Neural cell (in vitro differentiated cells): Measurements from ENCODE around the gene ZNF507.
A peak's percentile ranks its signal among the peaks of the same experiment; 100 is the strongest.

Experiments used
- EP300 ChIP-seq: fragments of 450-650 bp; conservative IDR thresholded peaks from 2 replicates; pipeline ENCODE4 v1.6.1; 2014; ENCODE audit warnings: antibody characterized with exemption, mild to moderate bottlenecking, moderate library complexity; ENCODE audit not compliant: poor library complexity, severe bottlenecking
- EZH2 ChIP-seq: fragments of 200-600, 300-800 bp; shearing (Covaris generic), sonication (generic); IDR thresholded peaks from 2 replicates; pipeline ENCODE4 v1.6.1; 2014; ENCODE audit warnings: antibody characterized with exemption, low read length, borderline replicate concordance, mild to moderate bottlenecking; ENCODE audit not compliant: insufficient read depth, poor library complexity, severe bottlenecking
- MXI1 ChIP-seq: fragments of 450-650 bp; conservative IDR thresholded peaks from 2 replicates; pipeline ENCODE4 v1.6.1; 2014; ENCODE audit warnings: antibody characterized with exemption, mild to moderate bottlenecking; ENCODE audit not compliant: poor library complexity, severe bottlenecking
- POLR2AphosphoS5 ChIP-seq: IDR thresholded peaks from 2 replicates; pipeline ENCODE4 v1.6.1; 2012
- RAD21 ChIP-seq: fragments of 450-650 bp; conservative IDR thresholded peaks from 2 replicates; pipeline ENCODE4 v1.6.1; 2014; ENCODE audit warnings: antibody characterized with exemption, mild to moderate bottlenecking, moderate library complexity
- REST ChIP-seq: IDR thresholded peaks from 2 replicates; pipeline ENCODE4 v1.6.1; 2012; ENCODE audit warnings: borderline replicate concordance
- SMC3 ChIP-seq: fragments of 450-650 bp; conservative IDR thresholded peaks from 2 replicates; pipeline ENCODE4 v1.6.1; 2014; ENCODE audit warnings: antibody characterized with exemption, mild to moderate bottlenecking, moderate library complexity; ENCODE audit not compliant: poor library complexity
- TAF1 ChIP-seq: IDR thresholded peaks from 2 replicates; pipeline ENCODE4 v1.6.1; 2012; ENCODE audit warnings: low read depth
- TF ChIP-seq, protein P1 (sequence below): fragments of 450-650 bp; IDR thresholded peaks from 2 replicates; pipeline ENCODE4 v1.5.1; 2014; ENCODE audit warnings: antibody characterized with exemption, mild to moderate bottlenecking, moderate library complexity; ENCODE audit not compliant: poor library complexity, severe bottlenecking

- TF ChIP-seq, protein P1, sequence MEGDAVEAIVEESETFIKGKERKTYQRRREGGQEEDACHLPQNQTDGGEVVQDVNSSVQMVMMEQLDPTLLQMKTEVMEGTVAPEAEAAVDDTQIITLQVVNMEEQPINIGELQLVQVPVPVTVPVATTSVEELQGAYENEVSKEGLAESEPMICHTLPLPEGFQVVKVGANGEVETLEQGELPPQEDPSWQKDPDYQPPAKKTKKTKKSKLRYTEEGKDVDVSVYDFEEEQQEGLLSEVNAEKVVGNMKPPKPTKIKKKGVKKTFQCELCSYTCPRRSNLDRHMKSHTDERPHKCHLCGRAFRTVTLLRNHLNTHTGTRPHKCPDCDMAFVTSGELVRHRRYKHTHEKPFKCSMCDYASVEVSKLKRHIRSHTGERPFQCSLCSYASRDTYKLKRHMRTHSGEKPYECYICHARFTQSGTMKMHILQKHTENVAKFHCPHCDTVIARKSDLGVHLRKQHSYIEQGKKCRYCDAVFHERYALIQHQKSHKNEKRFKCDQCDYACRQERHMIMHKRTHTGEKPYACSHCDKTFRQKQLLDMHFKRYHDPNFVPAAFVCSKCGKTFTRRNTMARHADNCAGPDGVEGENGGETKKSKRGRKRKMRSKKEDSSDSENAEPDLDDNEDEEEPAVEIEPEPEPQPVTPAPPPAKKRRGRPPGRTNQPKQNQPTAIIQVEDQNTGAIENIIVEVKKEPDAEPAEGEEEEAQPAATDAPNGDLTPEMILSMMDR, result no peak
- TF ChIP-seq REST (no peak), POLR2AphosphoS5 (no peak), MXI1 (no peak), EZH2 (no peak), EP300 (no peak), SMC3 (peak; percentile 2), RAD21 (no peak), TAF1 (no peak)
Measured at GRCh38 chr19:32337084-32337808, 8.2 kb upstream of the ZNF507 start.
